ENCODE results near the gene SMC3.
A peak's percentile ranks its signal among the peaks of the same experiment; 100 is the strongest.
"Not testable (repeated sequence)": the region's sequence is repeated elsewhere in the genome, so short reads cannot be mapped to it uniquely, and the experiment has no call there.

The SMC3 gene

DNA sequence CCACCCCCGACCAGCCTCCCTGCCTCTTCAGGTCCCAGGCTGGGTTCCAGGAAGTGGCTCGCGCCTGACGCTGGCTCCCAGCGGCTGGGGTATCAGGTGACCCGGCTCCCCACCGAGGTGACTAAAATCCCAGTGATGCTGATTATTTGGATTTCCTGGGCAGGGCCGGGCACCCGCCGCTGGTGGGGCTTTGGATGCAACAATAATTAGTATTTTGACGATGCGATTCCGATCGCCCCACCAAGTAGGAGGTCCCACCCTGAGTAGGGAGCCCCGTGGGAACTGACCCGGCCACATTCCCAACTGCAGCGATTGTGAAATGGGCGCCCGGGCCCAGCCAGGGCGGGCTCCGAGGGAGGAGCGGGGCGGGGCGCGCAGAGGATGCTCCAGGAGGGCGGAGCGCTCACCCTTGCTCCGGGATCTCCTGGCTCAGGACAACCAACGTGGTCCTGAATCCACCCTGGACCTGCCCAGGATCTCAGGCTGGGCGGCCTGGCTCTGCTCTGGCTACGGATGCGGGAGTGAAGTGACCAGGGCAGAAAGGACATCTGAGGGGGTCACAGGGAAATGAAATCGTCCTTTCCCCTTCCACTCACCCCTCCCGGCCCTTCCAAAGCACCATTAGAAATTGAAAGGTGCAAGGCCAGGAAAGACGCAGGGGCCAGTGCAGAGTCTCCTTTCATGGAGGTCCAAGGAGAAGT lies 37.2 kb upstream of the SMC3 start:
- WGBS: 3% methylated on average over 34 of the region's 35 CpGs
- no peaks in the 10 kb centered on the region for H3K27me3 ChIP-seq (ENCODE audit: insufficient read depth, low read length)
- no peaks in the 10 kb centered on the region for H3K36me3 ChIP-seq (ENCODE audit: insufficient read depth, low read length)
- no peaks in the 10 kb centered on the region for H3K9me3 ChIP-seq (ENCODE audit: insufficient read depth, low read depth, low read length)
- peak overlapping the region; percentile 94 for H3K27ac ChIP-seq (ENCODE audit: low read depth, low read length)
- H3K4me1 ChIP-seq (ENCODE audit: insufficient read depth, low read length): peaks cover 37% of the 10 kb centered on the region
- H3K9ac ChIP-seq (ENCODE audit: low read depth, low read length): peak overlapping the region; percentile 68
- peak overlapping the region; percentile 62 for H3K4me3 ChIP-seq (ENCODE audit: low read length)

GRCh38 chr10:110531687-110532086 lies 35.8 kb upstream of the SMC3 start:
- no peaks in the 10 kb centered on the region for H3K9me3 ChIP-seq (ENCODE audit: insufficient read depth, low read depth, low read length)
- H3K36me3 ChIP-seq (ENCODE audit: insufficient read depth, low read length): no peaks in the 10 kb centered on the region
- H3K27me3 ChIP-seq (ENCODE audit: insufficient read depth, low read length): no peaks in the 10 kb centered on the region
- H3K4me3 ChIP-seq (ENCODE audit: low read length): no peak overlapping the region
- no peak overlapping the region for H3K9ac ChIP-seq (ENCODE audit: low read depth, low read length)
- peaks cover 33% of the 10 kb centered on the region for H3K4me1 ChIP-seq (ENCODE audit: insufficient read depth, low read length)
- 92% methylated on average over 2 of the region's 2 CpGs for WGBS
- no peak overlapping the region for H3K27ac ChIP-seq (ENCODE audit: low read depth, low read length)

DNA sequence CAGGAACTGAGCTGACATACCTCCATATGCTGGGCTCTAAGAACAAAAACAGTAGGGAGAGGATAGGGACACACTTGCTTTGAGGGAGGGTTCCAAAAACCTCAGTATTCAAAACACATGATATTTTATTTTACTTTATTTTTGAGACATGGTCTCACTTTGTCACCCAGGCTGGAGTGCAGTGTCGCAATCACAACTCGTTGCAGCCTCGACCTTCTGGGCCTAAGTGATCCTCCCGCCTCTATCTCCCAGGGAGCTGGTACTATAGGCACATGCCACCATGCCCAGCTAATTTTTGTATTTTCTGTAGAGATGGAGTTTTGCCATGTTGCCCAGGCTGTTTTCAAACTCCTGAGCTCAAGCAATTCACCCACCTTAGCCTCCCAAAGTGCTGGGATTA lies 34.9 kb upstream of the SMC3 start:
- H3K36me3 ChIP-seq (ENCODE audit: insufficient read depth, low read length); H3K27me3 ChIP-seq (ENCODE audit: insufficient read depth, low read length); H3K4me3 ChIP-seq (ENCODE audit: low read length); H3K27ac ChIP-seq (ENCODE audit: low read depth, low read length); H3K9ac ChIP-seq (ENCODE audit: low read depth, low read length); H3K9me3 ChIP-seq (ENCODE audit: insufficient read depth, low read depth, low read length): not testable (repeated sequence)
- 80% methylated on average over 4 of the region's 4 CpGs for WGBS
- H3K4me1 ChIP-seq (ENCODE audit: insufficient read depth, low read length): peaks cover 33% of the 10 kb centered on the region

- H3K9me3 ChIP-seq (ENCODE audit: insufficient read depth, low read depth, low read length): no peaks in the 10 kb centered on the region
- H3K4me3 ChIP-seq (ENCODE audit: low read length): no peak overlapping the region
- no peak overlapping the region for H3K27ac ChIP-seq (ENCODE audit: low read depth, low read length)
- H3K9ac ChIP-seq (ENCODE audit: low read depth, low read length): no peak overlapping the region
- H3K4me1 ChIP-seq (ENCODE audit: insufficient read depth, low read length): peaks cover 33% of the 10 kb centered on the region
- H3K36me3 ChIP-seq (ENCODE audit: insufficient read depth, low read length): no peaks in the 10 kb centered on the region
- H3K27me3 ChIP-seq (ENCODE audit: insufficient read depth, low read length): no peaks in the 10 kb centered on the region
- WGBS: 40% methylated on average over 3 of the region's 3 CpGs
Observed at GRCh38 chr10:110533149-110533548, 34.3 kb upstream of the SMC3 start.

DNA sequence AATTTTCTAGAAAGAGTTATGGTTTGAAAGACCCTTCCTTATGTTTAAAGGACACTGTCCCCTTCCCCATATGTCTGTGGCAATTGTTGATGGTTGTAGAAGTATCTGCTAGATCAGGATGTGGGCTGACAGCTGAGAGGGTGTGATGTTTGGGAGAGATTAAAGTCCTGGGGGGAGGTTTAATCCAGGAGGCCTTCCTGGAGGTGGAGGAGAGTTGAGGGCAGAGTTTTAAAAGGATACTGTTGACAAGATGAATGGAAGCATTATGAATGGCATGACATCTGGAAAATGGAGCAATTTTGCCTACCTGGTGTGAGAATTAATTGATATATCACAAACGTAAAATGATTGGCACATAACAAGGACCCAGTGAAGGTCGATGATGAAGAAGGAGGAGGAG lies 32.9 kb upstream of the SMC3 start:
- peaks cover 18% of the 10 kb centered on the region for H3K4me1 ChIP-seq (ENCODE audit: insufficient read depth, low read length)
- H3K27ac ChIP-seq (ENCODE audit: low read depth, low read length): no peak overlapping the region
- H3K9ac ChIP-seq (ENCODE audit: low read depth, low read length): no peak overlapping the region
- no peaks in the 10 kb centered on the region for H3K27me3 ChIP-seq (ENCODE audit: insufficient read depth, low read length)
- 94% methylated on average over 2 of the region's 2 CpGs for WGBS
- no peaks in the 10 kb centered on the region for H3K9me3 ChIP-seq (ENCODE audit: insufficient read depth, low read depth, low read length)
- no peaks in the 10 kb centered on the region for H3K36me3 ChIP-seq (ENCODE audit: insufficient read depth, low read length)
- H3K4me3 ChIP-seq (ENCODE audit: low read length): no peak overlapping the region

DNA sequence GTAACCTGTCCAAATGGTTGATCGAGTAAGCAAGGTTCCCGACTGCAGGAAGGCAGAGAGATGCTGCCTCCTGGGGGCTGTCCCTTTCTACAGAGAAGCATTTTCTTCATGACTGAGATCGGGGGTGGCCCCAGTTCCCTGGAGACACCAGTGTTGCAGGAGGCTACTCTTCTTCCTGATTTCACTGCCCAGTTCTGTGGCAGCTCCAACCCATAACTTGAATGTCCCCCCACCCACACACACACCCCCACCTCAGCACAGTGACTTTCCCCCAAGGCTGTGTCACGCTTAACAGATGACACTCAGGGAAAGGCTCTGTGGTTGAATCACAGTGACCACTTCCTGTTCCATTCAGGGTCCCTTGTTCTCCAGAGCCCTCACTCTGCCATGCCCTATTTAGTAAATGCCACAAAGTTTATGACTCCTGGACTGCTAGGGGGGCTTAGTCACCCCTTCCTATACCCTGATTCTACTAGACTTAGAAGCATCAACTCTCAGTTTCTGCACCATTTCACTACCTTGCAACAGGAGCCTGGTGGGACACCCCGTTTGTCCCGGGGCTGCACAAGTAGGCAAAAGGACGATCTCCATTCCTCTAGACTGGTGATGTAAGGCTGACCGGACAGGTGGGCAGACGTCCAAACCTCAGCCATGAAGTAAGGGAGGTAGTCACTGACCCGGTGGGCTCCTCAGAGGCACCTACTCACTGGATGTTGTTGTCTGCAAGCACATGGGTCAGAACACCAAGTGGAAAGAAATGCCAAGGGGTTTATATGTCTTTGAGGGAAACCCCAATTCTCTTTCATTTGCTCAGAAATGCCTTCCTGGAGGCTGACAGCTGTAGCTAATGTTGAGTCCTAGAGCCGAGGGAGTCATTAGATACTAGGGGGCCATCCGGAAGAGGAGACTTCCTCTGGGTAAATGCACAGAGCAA lies 31.3 kb upstream of the SMC3 start:
- H3K36me3 ChIP-seq (ENCODE audit: insufficient read depth, low read length): no peaks in the 10 kb centered on the region
- no peak overlapping the region for H3K4me3 ChIP-seq (ENCODE audit: low read length)
- no peaks in the 10 kb centered on the region for H3K9me3 ChIP-seq (ENCODE audit: insufficient read depth, low read depth, low read length)
- no peak overlapping the region for H3K9ac ChIP-seq (ENCODE audit: low read depth, low read length)
- 77% methylated on average over 12 of the region's 12 CpGs for WGBS
- peaks cover 10% of the 10 kb centered on the region; the same call in 1 of the 2 replicates for H3K4me1 ChIP-seq (ENCODE audit: insufficient read depth, low read length)
- H3K27me3 ChIP-seq (ENCODE audit: insufficient read depth, low read length): no peaks in the 10 kb centered on the region
- H3K27ac ChIP-seq (ENCODE audit: low read depth, low read length): no peak overlapping the region

GRCh38 chr10:110539091-110539490 lies 28.4 kb upstream of the SMC3 start:
- Histone ChIP-seq H3K9me3 (ENCODE audit: insufficient read depth, low read depth, low read length) (no peaks in the 10 kb centered on the region), H3K9ac (ENCODE audit: low read depth, low read length) (no peak overlapping the region), H3K27ac (ENCODE audit: low read depth, low read length) (no peak overlapping the region), H3K36me3 (ENCODE audit: insufficient read depth, low read length) (no peaks in the 10 kb centered on the region), H3K4me3 (ENCODE audit: low read length) (no peak overlapping the region), H3K27me3 (ENCODE audit: insufficient read depth, low read length) (no peaks in the 10 kb centered on the region), H3K4me1 (ENCODE audit: insufficient read depth, low read length) (no peaks in the 10 kb centered on the region)
- 97% methylated on average over 4 of the region's 4 CpGs for WGBS

DNA sequence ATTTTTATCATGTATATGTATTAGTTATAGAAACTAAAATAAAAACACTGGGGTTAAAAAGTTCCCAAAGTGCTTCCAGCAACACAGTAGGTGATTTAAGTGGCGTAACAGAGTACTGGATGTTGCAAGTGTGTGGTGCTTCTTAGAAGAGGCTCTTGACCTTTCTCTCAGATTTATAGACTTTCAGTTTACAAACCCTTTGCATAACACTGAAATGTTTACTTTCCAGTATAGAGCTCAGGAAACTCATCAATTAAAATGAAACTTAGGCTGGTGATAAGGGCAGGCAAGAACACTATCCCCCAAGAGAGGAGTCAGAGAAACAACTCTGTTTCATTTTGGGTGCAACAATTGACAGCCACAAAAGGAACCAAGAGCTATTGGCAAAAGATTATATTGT lies 27.5 kb upstream of the SMC3 start:
- no peaks in the 10 kb centered on the region for H3K4me1 ChIP-seq (ENCODE audit: insufficient read depth, low read length)
- no peaks in the 10 kb centered on the region for H3K36me3 ChIP-seq (ENCODE audit: insufficient read depth, low read length)
- H3K9me3 ChIP-seq (ENCODE audit: insufficient read depth, low read depth, low read length): no peaks in the 10 kb centered on the region
- H3K27me3 ChIP-seq (ENCODE audit: insufficient read depth, low read length): no peaks in the 10 kb centered on the region
- 100% methylated on average over 1 of the region's 1 CpG for WGBS
- H3K4me3 ChIP-seq (ENCODE audit: low read length): no peak overlapping the region
- no peak overlapping the region for H3K9ac ChIP-seq (ENCODE audit: low read depth, low read length)
- H3K27ac ChIP-seq (ENCODE audit: low read depth, low read length): no peak overlapping the region

DNA sequence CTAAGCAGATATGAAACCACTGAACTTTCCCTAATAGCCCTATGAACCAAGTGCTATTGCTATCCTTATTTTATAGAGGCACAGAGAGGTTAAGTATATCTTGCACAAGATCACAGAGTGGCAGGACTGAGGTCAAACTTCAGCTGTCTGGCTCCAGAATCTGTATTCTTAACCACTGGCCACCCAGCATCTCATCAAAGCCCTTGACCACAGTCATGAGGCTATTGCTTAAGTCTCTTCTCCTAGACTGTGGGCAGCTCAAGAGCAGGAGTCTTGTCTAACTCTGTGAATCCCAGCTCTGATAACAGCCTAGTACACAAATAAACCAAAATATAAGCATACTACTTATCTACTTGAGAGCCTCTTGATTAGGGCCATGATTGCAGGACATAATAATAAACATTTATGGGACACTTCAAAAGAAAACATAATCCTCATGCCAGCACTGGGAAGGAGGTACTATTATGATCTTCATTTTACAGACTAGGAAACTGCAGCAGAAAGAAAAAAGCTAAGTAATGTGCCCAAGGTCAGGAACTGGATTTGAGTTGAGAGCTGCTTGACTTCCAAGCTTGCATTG lies 22.4 kb upstream of the SMC3 start:
- H3K36me3 ChIP-seq (ENCODE audit: insufficient read depth, low read length): no peaks in the 10 kb centered on the region
- no peaks in the 10 kb centered on the region for H3K9me3 ChIP-seq (ENCODE audit: insufficient read depth, low read depth, low read length)
- no peak overlapping the region for H3K9ac ChIP-seq (ENCODE audit: low read depth, low read length)
- no peak overlapping the region for H3K4me3 ChIP-seq (ENCODE audit: low read length)
- no peaks in the 10 kb centered on the region for H3K4me1 ChIP-seq (ENCODE audit: insufficient read depth, low read length)
- no peaks in the 10 kb centered on the region for H3K27me3 ChIP-seq (ENCODE audit: insufficient read depth, low read length)
- no peak overlapping the region for H3K27ac ChIP-seq (ENCODE audit: low read depth, low read length)

- H3K27ac ChIP-seq (ENCODE audit: low read depth, low read length): no peak overlapping the region
- no peak overlapping the region for H3K9ac ChIP-seq (ENCODE audit: low read depth, low read length)
- 93% methylated on average over 6 of the region's 6 CpGs for WGBS
- no peaks in the 10 kb centered on the region for H3K27me3 ChIP-seq (ENCODE audit: insufficient read depth, low read length)
- H3K4me3 ChIP-seq (ENCODE audit: low read length): no peak overlapping the region
- no peaks in the 10 kb centered on the region for H3K36me3 ChIP-seq (ENCODE audit: insufficient read depth, low read length)
- no peaks in the 10 kb centered on the region for H3K4me1 ChIP-seq (ENCODE audit: insufficient read depth, low read length)
- H3K9me3 ChIP-seq (ENCODE audit: insufficient read depth, low read depth, low read length): no peaks in the 10 kb centered on the region
Observed at GRCh38 chr10:110546077-110546476, 21.4 kb upstream of the SMC3 start.

DNA sequence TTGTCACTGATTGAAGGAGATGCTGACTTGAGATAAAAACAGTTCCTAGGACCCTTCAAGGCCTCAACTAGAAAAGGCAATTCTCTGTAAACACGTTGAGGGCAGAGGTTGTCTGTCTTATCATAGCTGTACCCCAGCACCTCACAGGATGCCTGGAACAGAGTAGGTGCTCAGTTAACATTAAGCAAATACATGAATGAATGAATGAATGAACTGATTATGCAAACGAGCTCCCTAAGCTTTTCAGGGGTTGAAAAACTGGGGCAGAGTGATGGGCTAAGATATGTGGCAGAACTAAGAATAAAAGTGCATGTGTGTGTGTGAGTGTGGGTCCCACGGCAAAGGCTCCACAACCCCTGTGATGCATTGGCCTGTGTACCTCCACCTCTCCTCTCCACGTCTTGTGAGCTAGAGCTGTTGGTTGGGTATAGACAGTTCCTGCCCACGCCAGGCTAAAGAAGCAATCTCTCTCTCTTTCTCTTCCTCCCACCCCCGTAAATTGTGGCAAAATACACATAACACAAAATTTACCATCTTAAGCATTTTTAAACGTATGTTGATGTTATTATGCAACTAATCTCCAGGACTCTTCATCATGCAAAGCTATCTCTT lies 20.9 kb upstream of the SMC3 start:
- no peaks in the 10 kb centered on the region for H3K36me3 ChIP-seq (ENCODE audit: insufficient read depth, low read length)
- H3K27me3 ChIP-seq (ENCODE audit: insufficient read depth, low read length): no peaks in the 10 kb centered on the region
- 84% methylated on average over 6 of the region's 7 CpGs for WGBS
- H3K4me1 ChIP-seq (ENCODE audit: insufficient read depth, low read length): no peaks in the 10 kb centered on the region
- no peaks in the 10 kb centered on the region for H3K9me3 ChIP-seq (ENCODE audit: insufficient read depth, low read depth, low read length)
- no peak overlapping the region for H3K27ac ChIP-seq (ENCODE audit: low read depth, low read length)
- H3K9ac ChIP-seq (ENCODE audit: low read depth, low read length): no peak overlapping the region
- H3K4me3 ChIP-seq (ENCODE audit: low read length): no peak overlapping the region
